Activated naive CD4-positive, alpha-beta T cell treated with Interleukin-2 at 50 U/mL for 16 hours (primary cell): ENCODE measurements around the gene ATP1B1.
"Not testable (repeated sequence)": the region's sequence is repeated elsewhere in the genome, so short reads cannot be mapped to it uniquely, and the experiment has no call there.

Source experiments
- DNase-seq: peaks from one replicate; pipeline ENCODE4 v3.0.0-alpha.2; 2020

ATP1B1 gene

GRCh38 chr1:169118227-169118626 lies 11.7 kb downstream of the ATP1B1 start:
- DNase-seq, result no peak

DNA sequence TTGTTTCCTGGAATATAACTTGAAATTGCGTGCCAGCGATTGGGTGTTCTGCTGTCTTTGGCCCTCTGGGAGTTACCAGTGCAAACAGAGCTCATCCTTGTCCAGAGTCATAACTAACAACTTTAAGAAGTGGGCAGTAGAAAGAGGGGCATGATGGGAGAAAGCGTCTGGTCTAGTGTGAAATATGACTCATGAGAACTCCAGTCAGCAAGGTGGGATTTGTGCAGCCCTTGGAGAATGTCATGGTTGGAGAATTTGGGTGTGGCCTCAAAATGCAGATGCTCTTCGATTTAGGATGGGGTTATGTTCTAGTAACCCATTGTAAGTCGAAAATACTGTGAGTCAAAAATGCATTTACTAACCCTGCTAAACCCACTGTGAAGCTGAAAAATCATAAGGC lies 12.9 kb downstream of the ATP1B1 start:
- no peak for DNase-seq

GRCh38 chr1:169120066-169120465 lies 13.6 kb downstream of the ATP1B1 start:
- DNase-seq, result no peak

GRCh38 chr1:169121146-169121923 lies 14.8 kb downstream of the ATP1B1 start:
- DNase-seq, result no peak

DNA sequence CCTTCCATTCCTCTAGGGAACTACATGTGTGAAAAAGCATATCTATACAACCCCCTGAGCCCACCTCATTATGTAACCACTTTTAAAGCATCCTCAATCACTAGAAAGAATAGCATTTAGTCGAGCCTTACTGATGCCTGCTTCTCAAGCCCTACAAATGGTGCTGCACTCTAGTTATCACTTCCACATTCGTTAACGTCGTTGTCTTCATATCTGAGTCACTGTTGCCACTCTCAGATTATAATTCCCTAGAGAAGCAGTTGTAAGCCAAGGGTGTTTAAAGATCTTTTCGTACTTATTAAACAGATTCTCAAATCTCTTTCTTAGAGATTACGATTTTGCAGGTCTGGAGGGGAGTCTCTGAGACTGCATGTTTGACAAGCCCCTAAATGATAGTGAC lies 16.5 kb downstream of the ATP1B1 start:
- no peak for DNase-seq

- no peak for DNase-seq
These were observed 18.0 kb downstream of the ATP1B1 start for GRCh38 chr1:169124459-169124858.

DNA sequence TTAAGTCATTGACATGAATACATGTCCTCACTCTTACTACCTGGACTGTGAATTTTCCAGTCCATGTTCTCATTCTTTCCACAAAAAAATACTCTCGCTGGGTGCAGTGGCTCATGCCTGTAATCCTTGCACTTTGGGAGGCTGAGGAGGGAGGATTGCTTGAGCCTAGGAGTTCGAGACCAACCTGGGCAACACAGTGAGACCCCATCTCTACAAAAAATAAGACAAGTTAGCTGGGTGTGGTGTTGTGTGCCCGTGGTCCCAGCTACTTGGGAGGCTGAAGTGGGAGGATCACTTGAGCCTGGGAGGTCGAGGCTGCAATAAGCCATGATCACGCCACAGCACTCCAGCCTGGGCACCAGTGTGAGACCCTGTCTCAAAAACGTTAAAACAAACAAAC lies 19.1 kb downstream of the ATP1B1 start:
- not testable (repeated sequence) for DNase-seq

DNA sequence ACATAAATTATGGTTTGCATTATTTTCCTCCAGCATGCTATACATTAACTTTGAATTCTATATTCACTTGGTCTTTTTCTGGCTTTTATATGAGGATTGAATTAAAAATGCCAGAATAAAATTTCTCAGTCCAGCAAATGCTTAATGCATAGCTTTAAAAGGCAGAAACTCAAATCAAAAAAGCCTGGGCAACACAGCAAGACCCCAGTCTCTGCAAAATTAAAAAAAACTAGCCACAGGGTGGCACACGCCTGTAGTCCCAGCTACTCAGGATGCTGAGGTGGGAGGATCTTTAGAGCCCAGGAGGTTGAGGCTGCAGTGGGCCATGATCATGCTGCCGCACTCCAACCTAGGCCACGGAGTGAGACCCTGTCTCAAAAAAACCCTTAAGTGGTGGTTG lies 19.8 kb downstream of the ATP1B1 start:
- DNase-seq, result no peak

- no peak for DNase-seq
These were observed 20.8 kb downstream of the ATP1B1 start for GRCh38 chr1:169127305-169127704.

GRCh38 chr1:169128562-169128961 lies 22.1 kb downstream of the ATP1B1 start:
- no peak for DNase-seq

GRCh38 chr1:169129109-169129784 lies 22.8 kb downstream of the ATP1B1 start:
- DNase-seq, result no peak

GRCh38 chr1:169130683-169131082 lies 24.2 kb downstream of the ATP1B1 start:
- DNase-seq, result no peak

- no peak for DNase-seq
These were observed 26.2 kb downstream of the ATP1B1 start for GRCh38 chr1:169132512-169133227.

DNA sequence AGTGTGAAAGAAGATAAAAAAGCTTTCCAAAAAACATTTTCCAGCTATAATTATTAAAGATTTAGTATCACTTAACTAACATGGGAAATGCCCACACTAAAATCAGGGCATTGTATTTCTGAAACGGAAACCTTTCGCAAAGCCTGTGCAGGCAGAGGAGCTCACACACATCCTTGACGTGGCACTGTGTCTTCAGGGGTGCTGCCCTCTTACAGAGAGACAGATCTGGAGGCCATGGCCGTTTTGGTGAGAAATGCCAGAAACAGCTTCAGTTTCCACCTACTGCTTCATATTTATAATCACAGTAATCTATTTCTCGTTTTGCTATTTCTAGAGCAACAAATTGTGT lies 26.7 kb downstream of the ATP1B1 start:
- DNase-seq, result no peak

DNA sequence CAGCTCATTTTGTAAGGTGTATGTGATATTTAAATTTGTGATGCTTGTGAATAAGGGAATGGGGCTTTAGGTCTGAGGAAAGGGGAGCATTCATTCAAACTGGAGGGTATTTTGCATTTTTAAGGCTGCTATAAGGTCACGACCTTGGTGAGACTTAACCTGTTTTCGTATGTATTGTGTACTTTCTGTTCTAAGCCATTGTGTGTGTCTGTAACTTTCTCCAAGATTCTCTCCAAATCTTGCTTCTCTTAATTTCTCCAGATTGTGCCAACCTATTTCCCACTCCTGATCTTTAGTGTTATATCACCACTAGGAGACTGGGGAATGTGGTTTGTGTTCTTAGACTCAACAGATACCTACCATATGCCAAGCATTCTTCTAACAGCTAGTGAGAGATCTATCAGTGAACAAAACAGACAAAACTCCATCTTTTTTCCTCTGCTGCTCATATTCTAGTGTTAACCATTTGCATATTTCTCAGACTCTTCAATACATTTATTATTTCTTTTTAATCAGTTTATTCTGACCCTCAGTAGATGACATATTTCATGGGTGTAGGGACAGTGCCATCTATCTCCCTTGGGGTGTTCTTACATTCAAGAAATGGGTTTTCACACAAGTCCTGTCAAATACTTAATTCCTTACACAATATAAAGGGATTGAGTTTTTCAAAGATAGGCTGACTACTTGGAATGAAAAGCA lies 27.5 kb downstream of the ATP1B1 start:
- DNase-seq, result no peak

- DNase-seq, result no peak
These were observed 30.9 kb downstream of the ATP1B1 start for GRCh38 chr1:169137357-169137756.

DNA sequence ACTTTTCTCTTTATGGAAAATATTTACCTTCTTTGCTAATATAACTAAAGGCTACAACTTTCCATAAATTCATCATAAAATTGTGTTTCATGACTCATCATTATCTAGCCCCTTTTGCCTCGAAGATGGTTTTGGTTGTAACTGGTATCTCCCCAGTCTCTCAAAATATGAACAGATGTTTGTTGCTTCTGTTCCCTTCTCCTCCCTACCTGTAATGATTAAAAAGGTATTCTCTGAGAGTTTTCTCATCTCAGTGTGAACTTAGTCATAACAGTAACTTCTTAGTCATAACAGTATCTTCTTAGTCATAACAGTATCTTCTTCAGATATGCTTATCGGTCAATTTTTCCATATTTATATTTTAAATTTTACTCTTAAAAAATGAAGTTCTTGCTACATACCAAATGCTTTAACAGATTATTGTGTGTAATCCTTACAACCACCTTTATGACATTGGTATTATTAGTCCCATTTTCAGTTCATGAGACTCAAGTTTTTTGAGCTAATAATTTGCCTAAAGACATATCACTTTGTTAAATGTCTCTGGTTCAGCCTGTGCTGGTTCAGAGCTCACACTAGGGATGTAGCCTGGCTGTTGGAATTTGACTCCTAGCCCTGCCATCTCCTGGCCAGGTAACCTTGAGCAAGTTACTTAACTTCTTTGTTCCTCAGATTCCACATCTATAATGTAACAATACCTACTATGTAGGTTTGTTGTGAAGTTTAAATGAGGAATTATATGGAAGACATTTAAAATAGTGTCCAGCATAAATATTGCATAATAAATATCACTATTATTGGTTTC lies 32.6 kb downstream of the ATP1B1 start:
- no peak for DNase-seq

DNA sequence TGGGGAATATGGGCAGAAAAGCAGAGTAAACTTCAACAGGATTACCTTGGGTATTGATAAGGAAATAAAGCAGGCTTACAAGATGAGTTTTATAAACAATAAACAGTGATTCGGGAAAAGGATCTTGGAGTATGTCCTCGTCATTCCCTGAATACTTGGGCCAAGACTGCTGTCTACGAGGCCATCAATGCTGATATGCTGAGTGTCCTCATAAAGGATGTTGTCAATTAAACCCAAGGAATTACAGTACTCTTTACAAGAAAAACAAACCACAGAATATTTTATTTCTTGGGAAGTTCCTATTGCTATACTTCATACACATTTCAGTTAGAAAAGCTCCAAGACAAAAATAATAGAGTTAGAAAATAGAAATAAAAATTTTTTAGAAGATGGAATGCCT lies 34.9 kb downstream of the ATP1B1 start:
- DNase-seq, result no peak

DNA sequence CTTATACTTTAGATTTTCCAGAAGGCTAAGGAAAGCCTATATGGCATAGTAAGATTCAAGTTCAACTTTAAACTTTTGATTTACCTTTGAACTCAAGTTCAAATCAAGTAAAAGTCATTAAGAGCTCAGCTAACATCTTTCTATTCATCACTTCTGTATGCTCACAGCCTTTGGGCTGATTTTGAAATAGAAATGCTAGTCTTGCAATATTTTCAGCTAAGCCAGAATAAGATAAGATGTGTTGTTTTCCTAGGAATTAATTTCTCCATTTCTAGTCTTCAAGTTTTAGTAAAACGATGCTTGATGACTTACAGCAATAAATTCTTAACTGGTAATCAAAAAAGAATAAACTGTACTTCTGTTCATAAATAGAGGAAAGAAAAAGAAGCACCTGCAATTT lies 35.6 kb downstream of the ATP1B1 start:
- DNase-seq, result no peak

DNA sequence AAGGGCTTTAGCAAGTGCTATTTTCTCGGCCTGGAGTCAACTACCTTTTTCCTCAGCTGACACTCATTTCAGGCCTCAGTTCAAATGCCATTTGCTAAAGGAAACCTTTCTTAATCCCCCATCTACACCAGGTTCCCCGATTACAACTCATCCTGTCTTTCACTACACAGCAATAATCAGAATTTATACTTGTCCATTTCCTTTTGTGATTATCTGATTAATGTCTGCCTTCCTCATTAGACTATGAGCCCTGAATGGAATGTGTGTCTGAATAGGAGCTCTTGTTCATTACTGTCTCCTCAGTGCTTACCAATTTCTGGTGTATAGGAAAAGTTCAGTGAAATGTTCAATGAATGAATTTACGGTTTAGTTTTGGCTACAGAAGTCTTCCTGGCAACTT lies 36.9 kb downstream of the ATP1B1 start:
- DNase-seq, result no peak

DNA sequence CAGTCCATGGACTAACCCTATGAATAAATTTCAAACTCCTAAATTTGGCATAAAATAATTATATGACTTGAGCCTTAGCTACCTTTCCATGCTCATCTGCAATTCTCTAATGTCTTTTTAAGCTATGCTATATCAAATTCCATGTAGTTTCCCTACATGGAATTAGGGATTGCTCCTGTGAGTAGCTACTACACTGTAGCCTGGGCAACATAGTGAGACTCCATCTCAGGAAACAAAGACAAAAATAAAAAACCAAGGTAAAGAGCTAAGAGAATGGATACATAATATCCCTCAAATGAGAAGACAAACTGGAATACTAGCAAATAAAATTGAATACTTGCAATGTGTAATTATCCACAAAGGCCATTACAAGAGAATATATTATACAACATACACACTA lies 37.5 kb downstream of the ATP1B1 start:
- no peak for DNase-seq

DNA sequence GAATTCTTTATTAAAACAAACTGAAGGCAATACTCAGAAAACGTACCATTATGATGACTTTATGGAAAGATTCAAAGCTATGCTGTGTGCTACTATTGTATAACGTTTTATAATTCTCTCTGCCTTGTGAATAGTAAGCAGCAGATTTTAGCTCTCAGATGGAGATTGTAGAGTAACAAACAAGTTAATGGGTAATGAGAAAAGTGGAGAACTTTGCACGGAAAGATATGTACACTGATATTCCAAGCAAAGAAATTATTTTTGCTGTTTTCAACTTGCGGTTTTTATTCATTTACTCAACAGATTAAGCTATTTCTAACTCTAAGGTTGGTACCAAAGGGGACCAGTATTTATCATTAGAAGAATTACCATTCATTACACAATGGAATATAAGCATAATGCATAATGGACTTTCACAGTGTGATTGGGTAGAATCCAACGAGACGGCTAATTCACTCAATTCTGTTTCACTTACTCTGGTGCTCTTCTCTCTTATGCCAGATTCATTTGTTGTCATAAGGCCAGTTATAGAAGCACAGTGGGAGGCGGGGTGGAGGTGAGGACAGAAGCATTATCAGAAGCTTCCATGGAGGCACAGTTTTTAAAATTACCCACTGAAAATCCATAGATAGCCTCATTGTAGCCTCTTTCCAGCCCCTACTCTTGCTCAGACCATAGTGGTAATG lies 38.6 kb downstream of the ATP1B1 start:
- DNase-seq, result no peak
